H9 (cell line): Measurements from ENCODE around the gene SLC2A4RG. TPM values are rescaled to one million over a fixed set of nuclear protein-coding genes. Genes with fewer than 3 reads are reported as not detected.
A peak's percentile ranks its signal among the peaks of the same experiment; 100 is the strongest.
"Not testable (repeated sequence)": the region's sequence is repeated elsewhere in the genome, so short reads cannot be mapped to it uniquely, and the experiment has no call there.

Source experiments
- DNase-seq: peaks from one replicate; pipeline ENCODE4 v3.0.0-alpha.2; 2017
- H2AFZ ChIP-seq: one replicate; pipeline ENCODE4 v1.6.1; 2013; ENCODE audit warnings: mild to moderate bottlenecking, low read length, control low read depth, moderate library complexity
- H2AK5ac ChIP-seq: 2 replicates; pipeline ENCODE4 v1.6.1; 2013; ENCODE audit warnings: low read length, control low read depth, mixed read lengths; ENCODE audit not compliant: insufficient read length
- H2BK120ac ChIP-seq: one replicate; pipeline ENCODE4 v1.6.1; 2013; ENCODE audit warnings: low read depth, mild to moderate bottlenecking, low read length, control low read depth, inconsistent platforms; ENCODE audit not compliant: poor library complexity, severe bottlenecking
- H2BK12ac ChIP-seq: 2 replicates; pipeline ENCODE4 v1.6.1; 2013; ENCODE audit warnings: low read length, control low read depth, mixed read lengths, low read depth; ENCODE audit not compliant: insufficient read length
- H2BK15ac ChIP-seq: 2 replicates; pipeline ENCODE4 v1.6.1; 2013; ENCODE audit warnings: low read depth, low read length, control low read depth
- H2BK20ac ChIP-seq: one replicate; pipeline ENCODE4 v1.6.1; 2013; ENCODE audit warnings: low read depth, mild to moderate bottlenecking, low read length, control low read depth, inconsistent platforms; ENCODE audit not compliant: poor library complexity, severe bottlenecking
- H2BK5ac ChIP-seq: 2 replicates; pipeline ENCODE4 v1.6.1; 2013; ENCODE audit warnings: low read length, control low read depth, mixed read lengths; ENCODE audit not compliant: insufficient read length
- H3K14ac ChIP-seq: 2 replicates; pipeline ENCODE4 v1.6.1; 2013; ENCODE audit warnings: low read length, control low read depth; ENCODE audit not compliant: insufficient read depth
- H3K18ac ChIP-seq: 2 replicates; pipeline ENCODE4 v1.6.1; 2013; ENCODE audit warnings: low read depth, mild to moderate bottlenecking, mixed read lengths, low read length, control low read depth; ENCODE audit not compliant: insufficient read length
- H3K23ac ChIP-seq: 2 replicates; pipeline ENCODE4 v1.6.1; 2013; ENCODE audit warnings: low read length, control low read depth, mixed read lengths, low read depth; ENCODE audit not compliant: insufficient read length
- H3K23me2 ChIP-seq: 2 replicates; pipeline ENCODE4 v1.6.1; 2013; ENCODE audit warnings: low read depth, mild to moderate bottlenecking, mixed read lengths, low read length, control low read depth; ENCODE audit not compliant: insufficient read length, poor library complexity, severe bottlenecking
- H3K27ac ChIP-seq: 2 replicates; pipeline ENCODE4 v1.5.1; 2013; ENCODE audit warnings: low read length, control low read depth, mixed read lengths, low read depth; ENCODE audit not compliant: insufficient read length
- H3K27me3 ChIP-seq: 2 replicates; pipeline ENCODE4 v1.6.1; 2013; ENCODE audit warnings: low read length, control low read depth, inconsistent platforms; ENCODE audit not compliant: insufficient read depth
- H3K4ac ChIP-seq: 2 replicates; pipeline ENCODE4 v1.6.1; 2013; ENCODE audit warnings: low read depth, mild to moderate bottlenecking, control low read depth, inconsistent platforms, low read length, moderate library complexity
- H3K4me1 ChIP-seq: 2 replicates; pipeline ENCODE4 v1.6.1; 2013; ENCODE audit warnings: low read length, control low read depth, inconsistent platforms; ENCODE audit not compliant: insufficient read depth
- H3K4me2 ChIP-seq: 2 replicates; pipeline ENCODE4 v1.6.1; 2013; ENCODE audit warnings: low read length, control low read depth, mixed read lengths; ENCODE audit not compliant: insufficient read length, insufficient read depth
- H3K56ac ChIP-seq: 2 replicates; pipeline ENCODE4 v1.6.1; 2013; ENCODE audit warnings: low read depth, mild to moderate bottlenecking, mixed read lengths, low read length, control low read depth; ENCODE audit not compliant: insufficient read length
- H3K79me1 ChIP-seq: 2 replicates; pipeline ENCODE4 v1.6.1; 2013; ENCODE audit warnings: low read depth, mild to moderate bottlenecking, moderate library complexity, low read length, control low read depth, inconsistent platforms; ENCODE audit not compliant: insufficient read depth, poor library complexity, severe bottlenecking
- H3K79me2 ChIP-seq: 2 replicates; pipeline ENCODE4 v1.6.1; 2013; ENCODE audit warnings: low read length, control low read depth, inconsistent platforms; ENCODE audit not compliant: insufficient read depth
- H3K9ac ChIP-seq: 2 replicates; pipeline ENCODE4 v1.6.1; 2013; ENCODE audit warnings: low read length, control low read depth, mixed read lengths; ENCODE audit not compliant: insufficient read length; ENCODE audit errors: extremely low read depth
- H3K9me3 ChIP-seq: one replicate; pipeline ENCODE4 v1.6.1; 2013; ENCODE audit warnings: low read depth, low read length, inconsistent platforms; ENCODE audit not compliant: control insufficient read depth
- H3T11ph ChIP-seq: one replicate; pipeline ENCODE4 v1.6.1; 2013; ENCODE audit warnings: mild to moderate bottlenecking, low read length, control low read depth, inconsistent platforms
- H4K20me1 ChIP-seq: one replicate; pipeline ENCODE4 v1.6.1; 2013; ENCODE audit not compliant: control insufficient read depth, insufficient read length, insufficient read depth
- H4K5ac ChIP-seq: 2 replicates; pipeline ENCODE4 v1.6.1; 2013; ENCODE audit warnings: low read depth, mild to moderate bottlenecking, mixed read lengths, low read length, control low read depth; ENCODE audit not compliant: insufficient read length
- H4K8ac ChIP-seq: replicated peaks from 2 replicates; pipeline ENCODE4 v1.6.1; 2013; ENCODE audit warnings: low read length, control low read depth, mixed read lengths, low read depth; ENCODE audit not compliant: insufficient read length
- H4K91ac ChIP-seq: 2 replicates; pipeline ENCODE4 v1.6.1; 2013; ENCODE audit warnings: low read depth, mild to moderate bottlenecking, moderate library complexity, mixed read lengths, low read length, control low read depth; ENCODE audit not compliant: insufficient read length
- H3K27ac Mint-ChIP-seq, 3 experiments: 2 replicates in 2 of 3; 3 replicates in 1 of 3; pipeline ENCODE4 v1.8.0; 2020 to 2021; ENCODE audit warnings: mixed read lengths in 3 of 3, mild to moderate bottlenecking in 1 of 3, moderate library complexity in 1 of 3
- H3K27me3 Mint-ChIP-seq: 2 replicates; pipeline ENCODE4 v1.8.0; 2021; ENCODE audit warnings: low read depth, mild to moderate bottlenecking, moderate library complexity, mixed read lengths
- H3K36me3 Mint-ChIP-seq, 3 experiments: 2 replicates in 2 of 3; 3 replicates in 1 of 3; pipeline ENCODE4 v1.8.0; 2020 to 2021; ENCODE audit warnings: low read depth in 3 of 3, mixed read lengths in 3 of 3; ENCODE audit not compliant: insufficient read depth in 1 of 3
- H3K4me1 Mint-ChIP-seq, 2 experiments: 2 replicates each; pipeline ENCODE4 v1.8.0; 2020; ENCODE audit warnings: mixed read lengths in 2 of 2
- H3K4me3 Mint-ChIP-seq, 2 experiments: 2 replicates in 1 of 2; 3 replicates in 1 of 2; pipeline ENCODE4 v1.8.0; 2020 to 2021; ENCODE audit warnings: mild to moderate bottlenecking in 2 of 2, mixed read lengths in 2 of 2, moderate library complexity in 1 of 2
- H3K9me3 Mint-ChIP-seq, 2 experiments: 2 replicates in 1 of 2; 3 replicates in 1 of 2; pipeline ENCODE4 v1.8.0; 2020; ENCODE audit warnings: mild to moderate bottlenecking in 2 of 2, mixed read lengths in 2 of 2, moderate library complexity in 1 of 2
- CTCF ChIP-seq: fragments of 200-600 bp; sonication (generic); conservative IDR thresholded peaks from 3 replicates; pipeline ENCODE4 v1.8.0; 2021; ENCODE audit warnings: antibody characterized with exemption, mild to moderate bottlenecking
- WGBS: extraction: QIAGEN DNeasy Blood & Tissue Kit; methylation state at CpG from one replicate; pipeline ENCODE4 v1.1.7; 2013; ENCODE audit warnings: missing lambda C conversion rate, low lambda C conversion rate, mixed read lengths; ENCODE audit not compliant: insufficient read length; ENCODE audit errors: extremely low coverage; 5-methylcytosine and 5-hydroxymethylcytosine counted together
- total RNA-seq: library from RNA; stranded (reverse); gene quantifications from 2 replicates; pipeline ENCODE4 v1.2.1, GENCODE V29; 2021

Gene SLC2A4RG
- total RNA-seq, 1 experiment from 2014 or later = 43.9 TPM

GRCh38 chr20:63775096-63775978, 35.8 kb downstream of the SLC2A4RG start:
- Histone ChIP-seq H3K4ac (no peak overlapping the region), H2BK15ac (no peak overlapping the region), H4K8ac (no peak overlapping the region), H3K79me2 (peaks cover 2% of the 10 kb centered on the region; the same call in 1 of the 2 replicates), H2AFZ (no peak overlapping the region), H3K23me2 (peaks cover 7% of the 10 kb centered on the region), H2BK120ac (no peak overlapping the region), H4K5ac (no peak overlapping the region), H4K20me1 (no peaks in the 10 kb centered on the region), H3K18ac (peak overlapping the region; percentile 6), H3K9me3 (no peaks in the 10 kb centered on the region), H3K79me1 (no peaks in the 10 kb centered on the region), H3K4me2 (peak overlapping the region; percentile 60), H3K27ac (no peak overlapping the region), H3K14ac (peak overlapping the region; percentile 9; the same call in 1 of the 2 replicates), H3K56ac (no peak overlapping the region), H2AK5ac (no peak overlapping the region), H2BK5ac (no peak overlapping the region), H2BK20ac (no peak overlapping the region), H3T11ph (no peak overlapping the region), H3K27me3 (no peaks in the 10 kb centered on the region), H3K9ac (no peak overlapping the region), H3K23ac (no peak overlapping the region), H2BK12ac (no peak overlapping the region), H4K91ac (no peak overlapping the region), H3K4me1 (no peaks in the 10 kb centered on the region)
- no CpG with 5 or more reads among the region's 67 CpGs for WGBS
- peaks cover 3 to 16% (median 12%) of the 10 kb centered on the region in 3 experiments; a peak in 6 of 7 replicates for H3K36me3 Mint-ChIP-seq
- peak; percentile 89 for DNase-seq
- peak; percentile 94 for TF ChIP-seq CTCF
- H3K27ac Mint-ChIP-seq = peak overlapping the region; percentile 88 to 95 (median 92); a peak in 6 of 7 replicates
- H3K27me3 Mint-ChIP-seq = no peaks in the 10 kb centered on the region; the same call in 1 of the 2 replicates
- H3K4me3 Mint-ChIP-seq = peak overlapping the region; percentile 71 to 80
- peaks cover 19 to 21% of the 10 kb centered on the region in 2 experiments for H3K4me1 Mint-ChIP-seq
- no peaks in the 10 kb centered on the region; a peak in 2 of 5 replicates for H3K9me3 Mint-ChIP-seq

GRCh38 chr20:63776875-63777274, 37.3 kb downstream of the SLC2A4RG start:
- H3K4me1 Mint-ChIP-seq = peaks cover 19 to 21% of the 10 kb centered on the region in 2 experiments
- H3K4me1 ChIP-seq, H3K27ac ChIP-seq, H3K23me2 ChIP-seq, H3K4ac ChIP-seq, H4K91ac ChIP-seq, H3K79me2 ChIP-seq, H3K9ac ChIP-seq, DNase-seq, H3K79me1 ChIP-seq, H3K14ac ChIP-seq, H3K9me3 ChIP-seq, H4K8ac ChIP-seq, H2BK5ac ChIP-seq, H3K9me3 Mint-ChIP-seq, H2BK15ac ChIP-seq, H3K23ac ChIP-seq, H3K27me3 Mint-ChIP-seq, H4K5ac ChIP-seq, H3K4me2 ChIP-seq, H2BK12ac ChIP-seq, H3K27ac Mint-ChIP-seq, H2BK20ac ChIP-seq, H3K56ac ChIP-seq, H2BK120ac ChIP-seq, H3K18ac ChIP-seq, H2AFZ ChIP-seq, H3T11ph ChIP-seq, H4K20me1 ChIP-seq, H3K4me3 Mint-ChIP-seq, H3K27me3 ChIP-seq, H2AK5ac ChIP-seq: not testable (repeated sequence)
- H3K36me3 Mint-ChIP-seq = peaks cover 3 to 16% (median 9%) of the 10 kb centered on the region in 3 experiments; a peak in 6 of 7 replicates
- WGBS = no CpG with 5 or more reads among the region's 23 CpGs
